ENCODE measurements around the gene TCEA3.

- no peak for TF ChIP-seq POLR2AphosphoS5 (IDR thresholded peaks at IDR 0.05; ENCODE audit: low read depth)
- TF ChIP-seq CTCF (conservative IDR thresholded peaks at IDR 0.05; ENCODE audit: low read depth in 2 of 2), result no peak
- no peak for TF ChIP-seq STAT1 (IDR thresholded peaks at IDR 0.05; ENCODE audit: unreplicated experiment)
These were observed 6.9 kb upstream of the TCEA3 start for GRCh38 chr1:23431431-23431830.
